Ishikawa (cell line): ENCODE measurements around the gene PCDH9.

Experiments used
- CEBPB ChIP-seq: IDR thresholded peaks from 2 replicates; pipeline ENCODE4 v1.6.1; 2012
- CREB1 ChIP-seq: IDR thresholded peaks from 2 replicates; pipeline ENCODE4 v1.6.1; 2012; ENCODE audit warnings: low read depth
- EGR1 ChIP-seq: IDR thresholded peaks from 2 replicates; pipeline ENCODE4 v1.6.1; 2012
- EP300 ChIP-seq: IDR thresholded peaks from 2 replicates; pipeline ENCODE4 v1.6.1; 2012; ENCODE audit warnings: borderline replicate concordance
- FOXM1 ChIP-seq: IDR thresholded peaks from 2 replicates; pipeline ENCODE4 v1.6.1; 2012; ENCODE audit warnings: low read depth, borderline replicate concordance
- NFIC ChIP-seq: IDR thresholded peaks from 2 replicates; pipeline ENCODE4 v1.6.1; 2012
- RAD21 ChIP-seq: IDR thresholded peaks from 2 replicates; pipeline ENCODE4 v1.6.1; 2012; ENCODE audit warnings: low read depth
- TAF1 ChIP-seq: IDR thresholded peaks from 2 replicates; pipeline ENCODE4 v1.6.1; 2012; ENCODE audit warnings: low read depth, mild to moderate bottlenecking
- TCF12 ChIP-seq: IDR thresholded peaks from 2 replicates; pipeline ENCODE4 v1.6.1; 2012; ENCODE audit warnings: low read depth
- TEAD4 ChIP-seq: IDR thresholded peaks from 2 replicates; pipeline ENCODE4 v1.6.1; 2012
- YY1 ChIP-seq: IDR thresholded peaks from 2 replicates; pipeline ENCODE4 v1.6.1; 2012; ENCODE audit warnings: low read depth
- ZBTB7A ChIP-seq: IDR thresholded peaks from 2 replicates; pipeline ENCODE4 v1.6.1; 2012; ENCODE audit warnings: low read depth
- TF ChIP-seq, protein P1 (sequence below): IDR thresholded peaks from 2 replicates; pipeline ENCODE4 v1.6.1; 2012
- TF ChIP-seq, protein P2 (sequence below): IDR thresholded peaks from 2 replicates; pipeline ENCODE4 v1.6.1; 2012
- TF ChIP-seq, protein P3 (sequence below): IDR thresholded peaks from 2 replicates; pipeline ENCODE4 v1.6.1; 2012; ENCODE audit warnings: low read depth, mild to moderate bottlenecking

The PCDH9 gene

DNA sequence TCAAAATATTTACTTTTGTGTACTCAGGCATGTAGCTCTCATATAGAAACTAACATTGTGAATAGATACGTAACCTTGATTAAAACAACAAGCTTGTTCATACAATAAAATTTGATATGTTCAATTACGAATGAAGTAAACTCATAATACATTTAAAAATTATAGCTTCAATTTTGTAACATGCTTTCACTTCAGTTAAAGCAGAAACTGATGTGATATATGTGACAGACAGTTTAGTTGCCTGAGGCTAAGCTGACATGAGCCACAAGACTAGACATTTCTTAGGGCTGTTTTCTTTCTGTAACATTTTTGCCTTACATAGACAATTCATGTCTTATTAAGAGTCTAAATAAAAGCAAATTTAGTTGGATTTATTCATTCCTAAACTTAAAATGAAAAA is 526.0 kb downstream of the PCDH9 start:
- TF ChIP-seq TAF1 (no peak), TCF12 (no peak), CREB1 (no peak), EGR1 (no peak), EP300 (no peak), NFIC (no peak), YY1 (no peak), TEAD4 (no peak), FOXM1 (no peak), CEBPB (no peak), ZBTB7A (no peak), RAD21 (no peak)
- TF ChIP-seq, protein P1, sequence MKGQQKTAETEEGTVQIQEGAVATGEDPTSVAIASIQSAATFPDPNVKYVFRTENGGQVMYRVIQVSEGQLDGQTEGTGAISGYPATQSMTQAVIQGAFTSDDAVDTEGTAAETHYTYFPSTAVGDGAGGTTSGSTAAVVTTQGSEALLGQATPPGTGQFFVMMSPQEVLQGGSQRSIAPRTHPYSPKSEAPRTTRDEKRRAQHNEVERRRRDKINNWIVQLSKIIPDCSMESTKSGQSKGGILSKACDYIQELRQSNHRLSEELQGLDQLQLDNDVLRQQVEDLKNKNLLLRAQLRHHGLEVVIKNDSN: no peak
- TF ChIP-seq, protein P2, sequence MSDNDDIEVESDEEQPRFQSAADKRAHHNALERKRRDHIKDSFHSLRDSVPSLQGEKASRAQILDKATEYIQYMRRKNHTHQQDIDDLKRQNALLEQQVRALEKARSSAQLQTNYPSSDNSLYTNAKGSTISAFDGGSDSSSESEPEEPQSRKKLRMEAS: no peak
- TF ChIP-seq, protein P3, sequence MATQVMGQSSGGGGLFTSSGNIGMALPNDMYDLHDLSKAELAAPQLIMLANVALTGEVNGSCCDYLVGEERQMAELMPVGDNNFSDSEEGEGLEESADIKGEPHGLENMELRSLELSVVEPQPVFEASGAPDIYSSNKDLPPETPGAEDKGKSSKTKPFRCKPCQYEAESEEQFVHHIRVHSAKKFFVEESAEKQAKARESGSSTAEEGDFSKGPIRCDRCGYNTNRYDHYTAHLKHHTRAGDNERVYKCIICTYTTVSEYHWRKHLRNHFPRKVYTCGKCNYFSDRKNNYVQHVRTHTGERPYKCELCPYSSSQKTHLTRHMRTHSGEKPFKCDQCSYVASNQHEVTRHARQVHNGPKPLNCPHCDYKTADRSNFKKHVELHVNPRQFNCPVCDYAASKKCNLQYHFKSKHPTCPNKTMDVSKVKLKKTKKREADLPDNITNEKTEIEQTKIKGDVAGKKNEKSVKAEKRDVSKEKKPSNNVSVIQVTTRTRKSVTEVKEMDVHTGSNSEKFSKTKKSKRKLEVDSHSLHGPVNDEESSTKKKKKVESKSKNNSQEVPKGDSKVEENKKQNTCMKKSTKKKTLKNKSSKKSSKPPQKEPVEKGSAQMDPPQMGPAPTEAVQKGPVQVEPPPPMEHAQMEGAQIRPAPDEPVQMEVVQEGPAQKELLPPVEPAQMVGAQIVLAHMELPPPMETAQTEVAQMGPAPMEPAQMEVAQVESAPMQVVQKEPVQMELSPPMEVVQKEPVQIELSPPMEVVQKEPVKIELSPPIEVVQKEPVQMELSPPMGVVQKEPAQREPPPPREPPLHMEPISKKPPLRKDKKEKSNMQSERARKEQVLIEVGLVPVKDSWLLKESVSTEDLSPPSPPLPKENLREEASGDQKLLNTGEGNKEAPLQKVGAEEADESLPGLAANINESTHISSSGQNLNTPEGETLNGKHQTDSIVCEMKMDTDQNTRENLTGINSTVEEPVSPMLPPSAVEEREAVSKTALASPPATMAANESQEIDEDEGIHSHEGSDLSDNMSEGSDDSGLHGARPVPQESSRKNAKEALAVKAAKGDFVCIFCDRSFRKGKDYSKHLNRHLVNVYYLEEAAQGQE: no peak

DNA sequence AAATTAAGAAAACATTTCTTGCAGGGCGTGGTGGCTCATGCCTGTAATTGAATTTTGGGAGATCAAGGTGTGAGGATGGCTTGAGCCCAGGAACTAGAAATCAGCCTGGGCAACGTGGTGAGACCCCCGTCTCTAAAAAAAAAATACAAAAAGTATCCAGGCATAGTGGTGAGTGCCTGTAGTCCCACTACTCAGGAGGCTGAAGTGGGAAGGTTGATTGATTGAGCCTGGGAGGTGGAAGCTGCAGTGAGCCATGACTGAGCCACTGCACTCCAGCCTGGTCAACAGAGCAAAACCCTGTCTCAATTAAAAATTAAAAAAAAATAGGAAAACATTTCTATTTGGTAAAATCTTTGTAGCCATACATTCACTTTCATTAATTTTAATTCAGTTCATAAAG is 526.5 kb downstream of the PCDH9 start:
- TF ChIP-seq, protein P2: no peak
- TF ChIP-seq CREB1 (no peak), EGR1 (no peak), TEAD4 (no peak), NFIC (no peak), YY1 (no peak), RAD21 (no peak), CEBPB (no peak)
- TF ChIP-seq, protein P3: no peak

DNA sequence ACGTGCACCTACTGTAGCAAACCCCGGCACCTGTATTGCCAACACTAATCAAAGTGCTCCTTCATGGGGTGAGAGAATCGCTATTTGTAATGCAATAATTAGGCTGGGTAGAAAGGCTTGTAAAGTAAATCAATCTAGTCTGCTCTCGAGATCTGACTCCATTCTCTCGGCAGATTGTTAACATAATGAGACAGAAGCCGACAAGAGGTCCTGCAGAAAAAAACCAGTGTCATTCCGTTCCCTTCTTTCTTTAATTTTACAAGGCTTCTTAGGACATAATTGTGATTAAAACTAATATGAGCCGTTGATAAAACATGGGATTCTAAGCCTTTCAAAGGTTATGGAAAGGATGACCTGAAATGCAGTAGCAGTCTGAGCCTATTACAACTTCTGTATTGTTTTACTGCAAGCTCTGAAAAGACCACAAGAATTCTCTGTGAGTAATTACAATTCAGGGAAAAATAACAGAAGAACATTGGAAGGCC is 530.0 kb downstream of the PCDH9 start:
- TF ChIP-seq NFIC: no peak

DNA sequence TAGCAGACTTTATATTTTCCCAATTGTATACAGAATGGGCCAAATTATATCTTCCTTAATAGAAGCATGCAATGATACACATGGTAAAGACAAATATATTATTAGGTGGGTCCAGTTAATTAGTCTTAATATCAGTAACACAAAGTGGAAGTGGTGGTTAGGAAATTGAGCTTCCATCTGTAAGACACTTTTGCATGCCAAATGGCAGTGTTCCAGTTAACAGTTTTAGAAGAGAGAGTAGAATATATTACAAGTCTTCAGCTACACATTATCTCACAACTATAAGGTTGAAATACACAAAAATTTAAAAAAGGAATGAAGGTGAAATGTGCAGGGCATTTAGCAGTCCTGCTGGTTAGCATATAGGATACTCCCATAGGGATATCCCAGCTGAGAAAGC is 536.5 kb downstream of the PCDH9 start:
- TF ChIP-seq TAF1: no peak
- TF ChIP-seq EP300: no peak
- TF ChIP-seq, protein P3: no peak
- no peak for TF ChIP-seq TCF12
- TF ChIP-seq NFIC: no peak
- no peak for TF ChIP-seq TEAD4

DNA sequence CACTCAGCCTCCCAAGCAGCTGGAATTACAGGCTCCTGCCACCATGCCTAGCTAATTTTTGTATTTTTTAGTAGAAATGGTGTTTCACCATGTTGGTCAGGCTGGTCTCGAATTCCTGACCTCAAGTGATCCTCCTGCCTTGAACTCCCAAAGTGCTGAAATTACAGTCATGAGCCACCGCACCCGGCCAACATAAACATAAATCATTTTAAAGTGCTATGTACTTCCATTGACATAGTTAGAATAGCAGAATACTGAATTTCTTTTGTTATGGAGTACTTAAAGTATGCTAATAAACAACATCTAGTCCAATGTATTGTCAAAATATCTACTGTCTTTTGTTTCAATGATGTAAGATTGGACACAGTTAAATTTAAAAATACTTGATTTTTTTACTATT is 539.0 kb downstream of the PCDH9 start:
- TF ChIP-seq CREB1 (no peak), ZBTB7A (no peak), TEAD4 (no peak), CEBPB (no peak), TCF12 (no peak), EP300 (no peak), TAF1 (no peak), RAD21 (no peak), FOXM1 (no peak), YY1 (no peak), NFIC (no peak), EGR1 (no peak)
- TF ChIP-seq, protein P3: no peak
- TF ChIP-seq, protein P1: no peak
- TF ChIP-seq, protein P2: no peak
